HepG2 (cell line): ENCODE results near the gene NINL. TPM values are rescaled to one million over a fixed set of nuclear protein-coding genes. Genes with fewer than 3 reads are reported as not detected.

Source experiments
- ATAC-seq: fragments of 200-7000 bp; cut with Tn5 transposase; 3 replicates; pipeline ENCODE4 v1.9.1; 2020; ENCODE audit warnings: mild to moderate bottlenecking, moderate library complexity
- BruUV-seq: library from RNA; stranded (reverse); fragments of 400-500 nt; replicated peaks from 2 replicates; lab custom pipeline; 2021; lab: Mats Ljungman, UMichigan
- CTCF ChIA-PET: fragments of 300-600 bp; formaldehyde crosslinking; extraction: SDS; loops from one replicate; lab custom pipeline; 2021; ENCODE audit warnings: low total read pairs, inconsistent platforms, low intra/inter-chr PET ratio; lab: Yijun Ruan, JAX
- POLR2A ChIA-PET: fragments of 350-600 bp; sonication (Branson Sonifier 250); formaldehyde crosslinking; loops from one replicate; lab custom pipeline; 2020; ENCODE audit warnings: antibody characterized with exemption, inconsistent platforms; lab: Yijun Ruan, JAX
- DNase-seq: peaks from one replicate; pipeline ENCODE4 v3.0.0-alpha.2; 2015; ENCODE audit warnings: low spot score
- FAIRE-seq: peaks from 3 replicates; lab custom pipeline; 2011; peaks lifted over from hg19 to GRCh38; lab: Jason Lieb, UNC
- H2AFZ ChIP-seq: one replicate; pipeline ENCODE4 v1.6.1; 2011; ENCODE audit warnings: low read length, inconsistent platforms
- H3K27ac ChIP-seq: fragments of 300-600 bp; 3 replicates; pipeline ENCODE4 v1.8.0; 2011; ENCODE audit warnings: mixed run types, mild to moderate bottlenecking, mixed read lengths, low read length, inconsistent platforms; ENCODE audit not compliant: insufficient read depth; ENCODE audit errors: extremely low read length
- H3K27me3 ChIP-seq, 2 experiments: fragments of 200-600 bp in 1 of 2; 2 replicates in 1 of 2; 3 replicates in 1 of 2; pipeline versions ENCODE4 v1.6.0 to v1.8.0; 2011; ENCODE audit warnings: low read length in 2 of 2, mild to moderate bottlenecking in 2 of 2, moderate library complexity in 2 of 2, inconsistent platforms in 1 of 2; ENCODE audit not compliant: insufficient read depth in 2 of 2, control insufficient read depth in 1 of 2
- H3K36me3 ChIP-seq, 2 experiments: fragments of 200-600 bp in 1 of 2; replicated peaks in 1 of 2; 2 replicates in 1 of 2; 3 replicates in 1 of 2; pipeline versions ENCODE4 v1.5.1 to v1.8.0; 2011; ENCODE audit warnings: low read length in 2 of 2, inconsistent platforms in 1 of 2; ENCODE audit not compliant: insufficient read depth in 2 of 2, control insufficient read depth in 1 of 2
- H3K4me1 ChIP-seq: 2 replicates; pipeline ENCODE4 v1.5.1; 2012; ENCODE audit warnings: low read length, inconsistent platforms; ENCODE audit not compliant: insufficient read depth
- H3K4me2 ChIP-seq: 2 replicates; pipeline ENCODE4 v1.6.0; 2011; ENCODE audit warnings: low read depth, low read length, inconsistent platforms
- H3K4me3 ChIP-seq, 3 experiments: fragments of 200-600 bp in 1 of 3; sonication (generic), shearing (Covaris generic) in 1 of 3; replicated peaks in 1 of 3; 2 replicates each; pipeline ENCODE4 v1.5.1; 2011 to 2016; ENCODE audit warnings: low read length in 3 of 3, inconsistent platforms in 2 of 3, low read depth in 2 of 3, mild to moderate bottlenecking in 2 of 3, control low read depth in 1 of 3, mixed read lengths in 1 of 3; ENCODE audit not compliant: insufficient read depth in 1 of 3
- H3K79me2 ChIP-seq: one replicate; pipeline ENCODE4 v1.6.1; 2011; ENCODE audit warnings: low read length, inconsistent platforms; ENCODE audit not compliant: insufficient read depth
- H3K9ac ChIP-seq: 2 replicates; pipeline ENCODE4 v1.6.0; 2011; ENCODE audit warnings: mild to moderate bottlenecking, low read depth, low read length, inconsistent platforms; ENCODE audit not compliant: insufficient read depth
- H3K9me3 ChIP-seq: 2 replicates; pipeline ENCODE4 v1.5.1; 2012; ENCODE audit warnings: mild to moderate bottlenecking, low read length
- H4K20me1 ChIP-seq: 2 replicates; pipeline ENCODE4 v1.6.0; 2011; ENCODE audit warnings: inconsistent platforms, mild to moderate bottlenecking, low read length, moderate library complexity; ENCODE audit not compliant: insufficient read depth
- CEBPB ChIP-seq: IDR thresholded peaks from 2 replicates; pipeline ENCODE4 v1.6.1; 2011; ENCODE audit warnings: low read depth, low read length, improper control_type of control experiment, borderline replicate concordance
- CSRNP1 ChIP-seq: sonication (generic); formaldehyde crosslinking; IDR thresholded peaks from 2 replicates; pipeline ENCODE4 v1.8.1; 2023; ENCODE audit warnings: mild to moderate bottlenecking, missing genetic modification reagents
- DNMT3B ChIP-seq: conservative IDR thresholded peaks from 2 replicates; pipeline ENCODE4 v1.6.1; 2016; ENCODE audit warnings: missing biosample characterization, control low read depth
- RFX3 ChIP-seq: IDR thresholded peaks from 2 replicates; pipeline ENCODE4 v1.6.1; 2016; ENCODE audit warnings: missing biosample characterization, missing genetic modification reagents
- TCF12 ChIP-seq, 2 experiments: fragments of 450-650 bp in 1 of 2; sonication (generic) in 1 of 2; formaldehyde crosslinking in 1 of 2; IDR thresholded peaks; 2 replicates each; pipeline versions ENCODE4 v1.6.1 to v1.8.0; 2017 to 2022; ENCODE audit warnings: antibody characterized with exemption in 1 of 2, mild to moderate bottlenecking in 1 of 2, missing genetic modification reagents in 1 of 2, moderate library complexity in 1 of 2
- THAP8 ChIP-seq: sonication (generic); formaldehyde crosslinking; IDR thresholded peaks from 2 replicates; pipeline ENCODE4 v1.5.1; 2020; ENCODE audit warnings: missing genetic modification reagents, mild to moderate bottlenecking, borderline replicate concordance
- ZBTB44 ChIP-seq: sonication (generic); formaldehyde crosslinking; IDR thresholded peaks from 2 replicates; pipeline ENCODE4 v1.4.0; 2020; ENCODE audit warnings: missing genetic modification reagents
- ZNF101 ChIP-seq: sonication (generic); formaldehyde crosslinking; IDR thresholded peaks from 2 replicates; pipeline ENCODE4 v1.4.0; 2020; ENCODE audit warnings: mild to moderate bottlenecking, low read depth, missing genetic modification reagents, borderline replicate concordance
- ZNF687 ChIP-seq: sonication (generic); formaldehyde crosslinking; IDR thresholded peaks from 2 replicates; pipeline ENCODE4 v1.5.1; 2020; ENCODE audit warnings: mild to moderate bottlenecking, missing genetic modification reagents, moderate library complexity
- WGBS: methylation state at CpG from one replicate; pipeline ENCODE4 v1.1.6; 2017; ENCODE audit warnings: low lambda C conversion rate; 5-methylcytosine and 5-hydroxymethylcytosine counted together
- in situ Hi-C: cut with HindIII; loops from 2 replicates; pipeline ENCODE4 v1.10.0; 2017; ENCODE audit warnings: low pct_unique_long_range_greater_than_20kb; ENCODE audit not compliant: extremely low pct_ligation_motif_present
- intact Hi-C: fragments of 100-400 bp; cut with micrococcal nuclease; formaldehyde crosslinking; loops from one replicate; pipeline ENCODE4 v1.10.0; 2022; ENCODE audit not compliant: unreplicated experiment
- polyA plus RNA-seq, 8 experiments: library from polyadenylated mRNA; depleted of rRNA in 3 of 8; stranded (reverse) in 7 of 8; unstranded in 1 of 8; fragments of >200 nt; fragmentation: Illumina TruSeq in 4 of 8; extraction: Trizol in 4 of 8; gene quantifications; 2 replicates each; pipeline versions ENCODE4 v1.2.1 to v1.2.3, GENCODE V29; 2011 to 2016; ENCODE audit warnings: low read depth in 4 of 8, missing spikeins in 1 of 8, mixed read lengths in 1 of 8; ENCODE audit not compliant: insufficient read depth in 1 of 8
- total RNA-seq, 5 experiments: library from RNA; depleted of rRNA; stranded (reverse); fragments of >200 nt; fragmentation: Illumina TruSeq; extraction: Trizol; gene quantifications; 2 replicates each; pipeline ENCODE4 v1.2.3, GENCODE V29; 2016; ENCODE audit warnings: low read depth in 1 of 5
- TF ChIP-seq, protein P1 (sequence below): sonication (generic); formaldehyde crosslinking; IDR thresholded peaks from 2 replicates; pipeline ENCODE4 v1.5.0; 2020; ENCODE audit warnings: missing genetic modification reagents

The NINL gene
- total and polyA plus RNA-seq, 2 of the 13 experiments (the other 11 are each of a cell fraction or from before 2014, with no cell fraction given), result 32.3 to 34.3 TPM

- TF ChIP-seq ZBTB44 (CRISPR knock-in tag), result no peak
Measured at GRCh38 chr20:25491446-25492038, 93.8 kb downstream of the NINL start (continued).

- CTCF ChIA-PET, result no interaction called here
- WGBS, result 98% methylated on average over 15 of the region's 15 CpGs
- TF ChIP-seq ZNF101 (CRISPR knock-in tag) (no peak), CEBPB (no peak), DNMT3B (CRISPR knock-in tag) (no peak), TCF12 (IDR thresholded peaks at IDR 0.05) (no peak), TCF12 (CRISPR knock-in tag; IDR thresholded peaks at IDR 0.05) (no peak), CSRNP1 (CRISPR knock-in tag) (no peak), THAP8 (CRISPR knock-in tag) (no peak), ZNF687 (CRISPR knock-in tag) (peak; percentile 20; the same call in 1 of the 2 replicates), RFX3 (CRISPR knock-in tag) (no peak)
- TF ChIP-seq, protein P1, sequence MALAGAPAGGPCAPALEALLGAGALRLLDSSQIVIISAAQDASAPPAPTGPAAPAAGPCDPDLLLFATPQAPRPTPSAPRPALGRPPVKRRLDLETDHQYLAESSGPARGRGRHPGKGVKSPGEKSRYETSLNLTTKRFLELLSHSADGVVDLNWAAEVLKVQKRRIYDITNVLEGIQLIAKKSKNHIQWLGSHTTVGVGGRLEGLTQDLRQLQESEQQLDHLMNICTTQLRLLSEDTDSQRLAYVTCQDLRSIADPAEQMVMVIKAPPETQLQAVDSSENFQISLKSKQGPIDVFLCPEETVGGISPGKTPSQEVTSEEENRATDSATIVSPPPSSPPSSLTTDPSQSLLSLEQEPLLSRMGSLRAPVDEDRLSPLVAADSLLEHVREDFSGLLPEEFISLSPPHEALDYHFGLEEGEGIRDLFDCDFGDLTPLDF (CRISPR knock-in tag), result no peak
Measured at GRCh38 chr20:25490656-25491445, 94.5 kb downstream of the NINL start.

More at GRCh38 chr20:25490656-25491445, 94.5 kb downstream of the NINL start:
- intact Hi-C loops (no loop called here), in situ Hi-C loops (no loop called here)
- Histone ChIP-seq H3K9me3 (no peaks in the 10 kb centered on the region), H3K4me3 (no peak overlapping the region), H3K79me2 (no peaks in the 10 kb centered on the region), H2AFZ (no peak overlapping the region), H3K27ac (no peak overlapping the region), H4K20me1 (no peaks in the 10 kb centered on the region), H3K36me3 (peaks cover 25 to 39% of the 10 kb centered on the region in 2 experiments), H3K27me3 (no peaks in the 10 kb centered on the region), H3K4me1 (no peaks in the 10 kb centered on the region), H3K9ac (no peak overlapping the region), H3K4me2 (no peak overlapping the region)
- BruUV-seq, result no TSS peak
- peak; percentile 4; the same call in 2 of the 3 replicates for ATAC-seq
- no peak for FAIRE-seq
- no peak for DNase-seq
- POLR2A ChIA-PET, result interaction anchor here (1.5 kb wide), 1 partner anchor 93 kb away, joined by 3 read pairs; no protein-coding TSS in a partner anchor
